Psoas muscle (tissue), 8 donors: Measurements from ENCODE around the gene KCNT2. TPM values are rescaled to one million over a fixed set of nuclear protein-coding genes. Genes with fewer than 3 reads are reported as not detected.
A peak's percentile ranks its signal among the peaks of the same experiment; 100 is the strongest.
"Not testable (repeated sequence)": the region's sequence is repeated elsewhere in the genome, so short reads cannot be mapped to it uniquely, and the experiment has no call there.

Experiments
- ATAC-seq, 4 donors: fragments of 200-7000 bp; cut with Tn5 transposase; one replicate each; pipeline ENCODE4 v1.9.1; 2020; ENCODE audit warnings: moderate library complexity in 3 of 4, mild to moderate bottlenecking in 2 of 4
- DNase-seq, 2 donors: peaks; one replicate each; pipeline ENCODE4 v3.0.0-alpha.2; 2020
- H3K27ac ChIP-seq: fragments of 200-600 bp; one replicate; pipeline ENCODE4 v1.8.0; 2022
- H3K27me3 ChIP-seq, 3 donors: fragments of 200-600 bp in 1 of 3; one replicate each; pipeline versions ENCODE4 v1.6.1 to v1.8.0; 2013 to 2022; ENCODE audit warnings: low read length in 2 of 3, mild to moderate bottlenecking in 2 of 3, moderate library complexity in 1 of 3; ENCODE audit not compliant: insufficient read depth in 3 of 3
- H3K36me3 ChIP-seq, 2 donors: fragments of 200-600 bp in 1 of 2; one replicate each; pipeline versions ENCODE4 v1.6.1 to v1.8.0; 2013 to 2022; ENCODE audit warnings: low read depth in 1 of 2, mild to moderate bottlenecking in 1 of 2, moderate library complexity in 1 of 2; ENCODE audit not compliant: insufficient read depth in 1 of 2
- H3K4me1 ChIP-seq: fragments of 200-600 bp; one replicate; pipeline ENCODE4 v1.8.0; 2022
- H3K4me3 ChIP-seq: fragments of 200-600 bp; one replicate; pipeline ENCODE4 v1.8.0; 2022; ENCODE audit warnings: mild to moderate bottlenecking
- H3K9me3 ChIP-seq: fragments of 200-600 bp; one replicate; pipeline ENCODE4 v1.8.0; 2022
- CTCF ChIP-seq: fragments of 200-600 bp; IDR thresholded peaks from one replicate; pipeline ENCODE4 v1.8.0; 2022; ENCODE audit warnings: antibody characterized with exemption
- WGBS, 3 donors: extraction: QIAGEN DNeasy Blood & Tissue Kit; methylation state at CpG; one replicate each; pipeline versions ENCODE4 v1.1.6 to v1.1.7; 2013; 5-methylcytosine and 5-hydroxymethylcytosine counted together
- intact Hi-C, 2 donors: fragments of 100-400 bp; cut with DNase I; formaldehyde crosslinking; loops; one replicate each; pipeline versions ENCODE4 v1.11.0 to v1.14.2; 2022
- polyA plus RNA-seq, 3 donors: library from polyadenylated mRNA; stranded (reverse); fragments of 200-250 nt; gene quantifications; one replicate each; pipeline ENCODE4 v1.2.3, GENCODE V29; 2013
- total RNA-seq, 4 donors: library from RNA; stranded (reverse); fragmentation: NEBNext Ultra II Directional in 2 of 4; extraction: Animal tissue kit (Norgen Biotek cat#: 25700) in 2 of 4; gene quantifications; one replicate each; pipeline versions ENCODE4 v1.2.1 to v1.2.4, GENCODE V29; 2021 to 2023
- donor health status: healthy with polysubstance abuse.
- donor health status: DM: no; HTN: no; CAD: no; lungs with moderate emphysema.
- donor health status: Bipolar disorder and iron deficiency.
- donor health status: healthy.
- donor health status: DM: yes; HTN: yes; CAD: no.
- donor health status: DM: no; HTN: no; CAD: no.
- donor health status: DM: no; HTN: no; CAD: no.
- donor health status: DM: yes; HTN: yes; CAD: no.

The KCNT2 gene
- total and polyA plus RNA-seq, 7 donors: 0.04 to 1.2 (median 0.12) TPM

- Histone ChIP-seq H3K4me1 (no peaks in the 10 kb centered on the region), H3K4me3 (peak within 1 kb of the TSS; percentile 49), H3K36me3 (no peaks in the 10 kb centered on the region), H3K9me3 (no peaks in the 10 kb centered on the region), H3K27ac (peak within 1 kb of the TSS; percentile 56), H3K27me3 (no peaks in the 10 kb centered on the region)
- ATAC-seq (peak in 2 of 4 donors; percentile 9 to 38), DNase-seq (no peak)
- intact Hi-C loops: no loop called here
- TF ChIP-seq CTCF: no peak
- 1 to 2% (median 2%) methylated on average over 5 of the region's 5 CpGs for WGBS, 3 donors
Measured at GRCh38 chr1:196651637-196652215, 43.5 kb upstream of the KCNT2 start, which contains the start of gene CFH. CFH (plus strand) TSS chr1:196652043; CDS start chr1:196652118, 75 bp downstream.

DNA sequence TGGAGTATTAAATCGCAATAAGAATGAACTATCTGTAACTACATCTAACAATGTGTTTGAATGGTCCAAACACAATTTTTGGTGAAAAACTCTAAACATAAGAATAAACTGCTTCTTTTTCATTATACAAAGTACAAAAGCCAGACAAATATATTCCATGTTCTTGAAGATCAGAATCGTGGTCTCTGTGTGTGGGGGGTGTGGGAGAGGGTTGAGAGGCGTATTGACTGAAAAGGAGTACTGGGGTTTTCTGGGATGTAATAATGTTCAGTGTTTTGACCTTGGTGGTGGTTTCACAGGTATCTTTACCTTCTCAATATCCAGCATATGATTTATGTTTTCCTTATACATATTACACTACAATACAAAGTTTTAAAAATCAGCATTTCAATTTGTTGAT, 42.8 kb upstream of the KCNT2 start:
- no peaks in the 10 kb centered on the region for H3K9me3 ChIP-seq
- H3K27ac ChIP-seq: peak overlapping the region; percentile 56
- intact Hi-C loops: no loop called here
- peak overlapping the region; percentile 49 for H3K4me3 ChIP-seq
- no peak for TF ChIP-seq CTCF
- H3K27me3 ChIP-seq: no peaks in the 10 kb centered on the region
- no peak for ATAC-seq
- 41 to 50% (median 48%) methylated on average over 3 of the region's 3 CpGs for WGBS, 3 donors
- H3K36me3 ChIP-seq: no peaks in the 10 kb centered on the region
- no peaks in the 10 kb centered on the region for H3K4me1 ChIP-seq
- DNase-seq: no peak

GRCh38 chr1:196650403-196650802, 42.2 kb upstream of the KCNT2 start:
- ATAC-seq: peak; percentile 59 to 88 (median 83)
- intact Hi-C loops: no loop called here
- Histone ChIP-seq H3K36me3 (no peaks in the 10 kb centered on the region), H3K9me3 (no peaks in the 10 kb centered on the region), H3K4me1 (no peaks in the 10 kb centered on the region), H3K4me3 (peak overlapping the region; percentile 49), H3K27me3 (no peaks in the 10 kb centered on the region), H3K27ac (no peak overlapping the region)
- DNase-seq: peak; percentile 18 to 61
- WGBS, 3 donors: 24 to 51% (median 35%) methylated on average over 12 of the region's 12 CpGs
- TF ChIP-seq CTCF: no peak

- H3K4me1 ChIP-seq: no peaks in the 10 kb centered on the region
- no peaks in the 10 kb centered on the region for H3K27me3 ChIP-seq
- peak; percentile 35 to 82 (median 76) for ATAC-seq
- no peak for TF ChIP-seq CTCF
- no peak overlapping the region for H3K27ac ChIP-seq
- DNase-seq: peak in 1 of 2 donors; percentile 48
- intact Hi-C loops: no loop called here
- no peaks in the 10 kb centered on the region for H3K9me3 ChIP-seq
- peak overlapping the region; percentile 49 for H3K4me3 ChIP-seq
- H3K36me3 ChIP-seq: no peaks in the 10 kb centered on the region
- WGBS, 3 donors: 65 to 83% (median 69%) methylated on average over 10 to 12 of the region's 12 CpGs
Measured at GRCh38 chr1:196649990-196650389, 41.8 kb upstream of the KCNT2 start.

DNA sequence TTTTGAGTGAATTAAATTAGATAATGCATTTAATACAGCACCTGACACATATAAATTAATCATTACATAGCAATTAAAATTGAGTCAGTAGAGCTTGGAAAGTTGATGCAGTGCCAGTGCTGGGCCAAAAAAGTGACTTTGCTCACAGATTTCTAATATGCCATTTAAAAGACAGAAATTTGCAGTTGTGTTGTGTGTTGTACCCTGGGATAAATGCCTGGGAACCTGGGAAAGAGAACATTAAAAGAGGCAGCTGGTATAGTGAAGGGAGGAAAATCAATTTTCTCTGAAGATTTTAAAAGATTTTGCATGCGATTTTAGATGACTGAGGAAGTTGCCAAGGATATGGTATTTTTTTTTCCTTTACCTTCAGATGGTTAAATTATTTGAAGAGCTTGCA, 32.7 kb upstream of the KCNT2 start:
- 55 to 77% (median 56%) methylated on average over 1 of the region's 1 CpG for WGBS, 3 donors
- H3K4me3 ChIP-seq: no peak overlapping the region
- H3K4me1 ChIP-seq: no peaks in the 10 kb centered on the region

DNA sequence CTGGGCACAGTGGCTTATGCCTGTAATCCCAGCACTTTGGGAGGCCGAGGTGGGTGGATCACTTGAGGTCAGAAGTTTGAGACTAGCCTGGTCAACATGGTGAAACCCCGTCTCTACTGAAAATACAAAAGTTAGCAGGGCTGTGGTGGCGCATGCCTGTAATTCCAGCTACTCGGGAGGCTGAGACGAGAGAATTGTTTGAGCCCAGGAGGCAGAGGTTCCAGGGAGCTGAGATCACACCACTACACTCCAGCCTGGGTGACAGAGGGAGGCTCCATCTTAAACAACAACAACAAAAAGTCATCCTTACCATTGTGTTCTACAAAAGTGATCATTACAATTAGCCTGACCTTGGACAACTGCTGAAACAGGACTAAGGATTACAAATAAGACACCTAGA, 31.1 kb upstream of the KCNT2 start:
- H3K36me3 ChIP-seq, H3K9me3 ChIP-seq, DNase-seq, H3K4me3 ChIP-seq, intact Hi-C loops, H3K27me3 ChIP-seq, H3K4me1 ChIP-seq, H3K27ac ChIP-seq, ATAC-seq: not testable (repeated sequence)
- 73 to 75% (median 73%) methylated on average over 5 of the region's 5 CpGs for WGBS, 3 donors

More for the DNA sequence above, 32.7 kb upstream of the KCNT2 start:
- ATAC-seq (no peak), DNase-seq (no peak)
- TF ChIP-seq CTCF: no peak
- H3K36me3 ChIP-seq: no peaks in the 10 kb centered on the region
- intact Hi-C loops: no loop called here
- no peaks in the 10 kb centered on the region for H3K27me3 ChIP-seq
- H3K9me3 ChIP-seq: no peaks in the 10 kb centered on the region
- H3K27ac ChIP-seq: no peak overlapping the region
